ENCODE data around the gene ASCC1. TPM values are rescaled to one million over a fixed set of nuclear protein-coding genes. Genes with fewer than 3 reads are reported as not detected.
"Not testable (repeated sequence)": the region's sequence is repeated elsewhere in the genome, so short reads cannot be mapped to it uniquely, and the experiment has no call there.

The ASCC1 gene
- total RNA-seq, 1 donor from 2014 or later: 25.7 TPM

DNA sequence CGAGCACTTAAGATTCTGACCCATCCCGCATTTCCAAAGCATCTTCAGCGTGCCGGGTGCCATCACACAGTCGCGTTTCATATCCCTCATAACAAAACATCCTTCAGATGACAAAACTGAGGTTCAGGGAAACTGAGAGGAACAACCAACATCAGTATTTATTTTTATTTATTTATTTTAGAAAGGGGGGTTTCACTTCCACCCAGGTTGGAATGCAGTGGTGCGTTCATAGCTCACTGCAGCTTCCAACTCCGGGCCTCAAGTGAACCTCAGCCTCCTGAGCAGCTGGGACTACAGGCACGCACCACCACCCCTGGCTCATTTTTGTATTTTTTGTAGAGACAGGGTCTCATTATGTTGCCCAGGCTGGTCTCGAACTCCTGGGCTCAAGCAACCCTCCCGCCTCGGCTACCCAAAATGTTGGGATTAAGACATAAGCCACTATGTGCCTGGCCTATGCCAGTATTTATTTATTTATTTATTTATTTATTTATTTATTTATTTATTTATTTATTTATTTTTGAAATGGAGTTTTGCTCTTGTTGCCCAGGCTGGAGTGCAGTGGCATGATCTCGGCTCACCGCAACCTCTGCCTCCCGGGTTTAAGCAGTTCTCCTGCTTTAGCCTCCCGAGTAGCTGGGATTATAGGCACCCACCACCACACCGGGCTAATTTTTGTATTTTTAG is 33.2 kb upstream of the ASCC1 start:
- DNase-seq (ENCODE audit: low spot score in 2 of 2); FAIRE-seq: not testable (repeated sequence)

DNA sequence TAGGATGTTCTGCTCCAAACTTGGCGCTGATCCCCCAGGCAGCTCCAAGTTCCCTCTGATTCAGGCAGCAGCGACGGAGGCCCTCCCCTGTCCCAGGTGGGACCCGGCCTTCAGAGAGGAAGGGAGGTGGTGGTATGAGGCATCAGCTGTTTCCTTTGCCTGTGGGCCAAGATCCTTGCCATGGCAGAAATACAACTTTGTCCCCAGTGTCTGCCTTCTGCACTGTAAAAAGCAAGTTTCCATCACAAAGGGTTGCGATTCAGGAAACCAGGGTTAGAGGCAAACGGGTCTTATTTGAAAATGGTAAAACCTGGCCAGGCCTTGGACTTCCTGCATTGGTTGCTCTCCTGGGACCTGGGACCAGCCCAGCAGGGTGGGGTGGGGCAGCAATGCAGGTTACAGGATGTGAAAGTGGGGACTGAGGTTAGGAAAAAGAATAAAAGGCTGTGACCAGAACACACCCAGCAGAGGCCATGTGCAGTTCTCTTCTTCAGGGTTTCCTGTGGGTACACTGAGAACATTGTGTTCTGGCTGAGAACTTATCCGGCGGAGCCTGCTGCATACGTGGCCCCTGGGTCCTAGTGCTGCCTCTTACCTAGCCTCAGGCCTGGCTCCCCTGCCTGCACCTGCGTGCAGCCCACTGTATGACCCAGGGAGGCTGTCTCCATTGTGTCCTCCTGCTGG is 32.5 kb upstream of the ASCC1 start:
- FAIRE-seq (no peak), DNase-seq (ENCODE audit: low spot score in 2 of 2) (peak in 1 of 2 donors; percentile 65)

DNA sequence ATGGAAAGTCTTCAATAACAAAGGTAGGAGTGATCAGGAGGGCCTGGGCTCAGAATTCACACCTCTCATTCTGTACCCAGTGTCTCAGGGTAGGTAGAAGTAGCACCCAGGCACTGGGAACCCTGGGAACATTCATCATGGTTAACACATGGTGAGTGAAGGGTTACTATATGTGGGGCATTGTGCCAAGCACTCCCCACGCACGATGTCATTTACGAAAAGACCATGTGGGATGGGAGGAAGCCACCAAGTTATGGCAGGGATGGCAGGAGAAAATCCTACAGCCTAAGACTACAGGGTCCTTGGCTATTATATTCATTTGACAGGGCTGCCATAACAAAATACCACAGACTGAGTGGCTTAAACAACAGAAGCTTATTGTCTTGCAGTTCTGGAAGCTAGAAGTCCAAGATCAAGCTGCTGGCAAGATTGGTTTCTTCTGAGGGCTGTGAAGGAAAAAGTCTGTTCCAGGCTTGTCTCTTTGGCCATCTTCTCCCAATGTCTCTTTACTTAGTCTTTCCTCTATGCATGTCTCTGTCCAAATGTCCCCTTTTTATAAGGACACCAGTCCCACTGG is 30.0 kb upstream of the ASCC1 start:
- FAIRE-seq: no peak
- no peak for DNase-seq (ENCODE audit: low spot score in 2 of 2)

DNA sequence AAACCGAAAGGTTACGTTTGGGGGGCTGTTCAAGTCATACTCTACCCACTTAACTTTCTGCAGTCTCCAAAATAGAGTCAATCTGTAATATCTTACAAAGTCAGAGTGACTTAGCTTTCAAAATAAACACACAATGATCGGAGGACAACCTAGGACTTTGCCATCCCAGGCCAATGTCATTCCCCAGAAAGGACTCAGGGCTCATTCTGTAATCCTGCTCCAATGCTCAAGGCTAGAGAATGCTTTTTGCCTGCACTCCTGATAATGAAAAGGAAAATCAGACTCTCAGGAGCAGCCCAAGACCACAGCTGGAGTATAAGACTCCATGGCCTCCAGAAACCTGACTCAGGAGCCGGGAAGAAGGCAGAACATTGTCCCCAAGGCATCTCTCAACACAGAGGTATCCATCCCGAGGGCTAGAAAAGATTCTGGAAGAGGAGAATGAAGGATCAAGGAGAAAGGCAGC is 28.5 kb upstream of the ASCC1 start:
- FAIRE-seq (no peak), DNase-seq (ENCODE audit: low spot score in 2 of 2) (no peak)

DNA sequence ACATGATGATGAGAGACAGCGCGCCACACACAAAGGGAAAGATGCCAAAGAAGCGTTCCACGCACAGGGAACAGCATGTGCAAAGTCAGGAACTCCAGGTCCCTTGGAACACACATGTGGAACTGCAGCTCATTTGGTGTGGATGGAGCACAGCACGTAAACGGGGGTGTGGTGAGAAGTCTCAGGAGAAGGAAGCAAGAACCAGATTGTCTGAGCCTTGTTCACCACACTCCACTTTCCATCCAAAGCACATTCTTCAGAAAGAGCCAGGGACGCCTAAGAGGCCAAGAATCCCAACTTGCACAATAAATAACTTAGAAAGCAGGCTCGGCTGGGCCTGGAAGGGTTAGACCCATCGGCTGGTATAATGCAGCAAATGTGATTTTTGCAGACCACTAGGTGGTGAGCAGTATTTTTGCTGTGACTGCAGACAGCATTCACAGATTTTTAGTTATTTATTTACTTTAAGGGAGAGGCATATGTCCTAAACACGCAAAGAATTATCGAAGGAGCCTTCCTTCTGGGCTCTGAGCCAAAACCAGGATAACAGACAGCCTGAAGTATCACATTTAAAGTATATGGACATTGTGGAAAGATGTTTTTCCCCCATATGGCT is 27.9 kb upstream of the ASCC1 start:
- FAIRE-seq (no peak), DNase-seq (ENCODE audit: low spot score in 2 of 2) (no peak)

DNA sequence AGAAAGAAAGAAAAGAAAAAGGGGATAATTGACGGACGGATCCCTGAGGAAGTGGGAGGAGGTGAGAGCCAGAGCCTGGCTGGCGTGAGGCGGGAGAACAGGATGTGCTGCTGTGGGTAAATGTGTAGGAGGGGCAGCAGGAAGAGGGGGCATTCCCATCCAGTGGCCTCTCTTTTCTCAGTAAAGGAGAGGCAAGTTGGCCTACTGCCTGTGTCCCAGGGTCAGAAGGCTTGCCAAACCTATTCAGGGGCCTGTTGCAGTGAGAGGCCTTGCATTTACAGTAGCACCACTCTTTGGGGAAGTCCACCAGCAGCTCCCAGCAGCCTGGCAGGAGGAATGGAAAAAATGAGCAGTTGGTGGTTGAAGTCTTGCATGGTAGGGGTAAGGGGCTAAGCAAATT is 26.6 kb upstream of the ASCC1 start:
- DNase-seq (ENCODE audit: low spot score in 2 of 2) (peak in 1 of 2 donors; percentile 51), FAIRE-seq (no peak)

DNA sequence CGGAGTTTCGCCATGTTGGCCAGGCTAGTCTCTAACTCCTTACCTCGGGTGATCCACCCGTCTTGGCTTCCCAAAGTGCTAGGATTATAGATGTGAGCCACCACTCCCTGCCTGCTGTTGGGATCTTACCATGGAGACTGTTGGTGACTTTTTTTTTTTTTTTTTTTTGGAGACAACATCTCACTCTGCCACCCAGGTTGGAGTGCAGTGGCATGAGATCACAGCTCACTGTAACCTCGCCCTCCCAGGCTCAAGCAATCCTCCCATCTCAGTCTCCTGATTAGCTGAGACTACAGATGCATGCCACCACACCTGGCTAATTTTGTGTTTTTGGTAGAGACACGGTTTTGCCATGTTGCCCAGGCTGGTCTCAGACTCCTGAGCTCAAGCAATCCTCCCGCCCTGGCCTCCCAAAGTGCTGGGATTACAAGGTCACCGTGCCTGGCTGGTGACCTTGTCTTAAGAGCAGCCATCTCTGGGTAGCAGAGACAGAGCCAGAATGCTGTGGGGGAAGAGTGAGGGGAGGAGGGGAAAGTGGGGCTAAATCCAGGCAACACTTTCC is 25.7 kb upstream of the ASCC1 start:
- no peak for DNase-seq (ENCODE audit: low spot score in 2 of 2)
- FAIRE-seq: no peak

DNA sequence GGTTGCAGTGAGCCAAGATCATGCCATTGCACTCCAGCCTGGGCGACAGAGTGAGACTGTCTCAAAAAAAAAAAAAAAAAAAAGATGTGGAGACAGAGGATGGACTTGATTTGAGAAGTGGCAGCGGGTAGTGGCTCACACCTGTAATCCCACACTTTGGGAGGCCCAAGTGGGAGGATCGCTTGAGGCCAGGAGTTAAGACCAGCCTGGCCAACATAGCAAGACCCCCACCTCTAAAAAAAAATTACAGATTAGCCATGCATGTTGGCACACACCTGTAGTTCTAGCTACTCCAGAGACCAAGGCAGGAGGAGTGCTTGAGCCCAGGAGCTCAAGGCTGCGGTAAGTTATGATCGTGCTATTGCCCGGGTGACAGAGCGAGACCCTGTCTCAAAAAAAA is 24.3 kb upstream of the ASCC1 start:
- FAIRE-seq (no peak), DNase-seq (ENCODE audit: low spot score in 2 of 2) (no peak)

DNA sequence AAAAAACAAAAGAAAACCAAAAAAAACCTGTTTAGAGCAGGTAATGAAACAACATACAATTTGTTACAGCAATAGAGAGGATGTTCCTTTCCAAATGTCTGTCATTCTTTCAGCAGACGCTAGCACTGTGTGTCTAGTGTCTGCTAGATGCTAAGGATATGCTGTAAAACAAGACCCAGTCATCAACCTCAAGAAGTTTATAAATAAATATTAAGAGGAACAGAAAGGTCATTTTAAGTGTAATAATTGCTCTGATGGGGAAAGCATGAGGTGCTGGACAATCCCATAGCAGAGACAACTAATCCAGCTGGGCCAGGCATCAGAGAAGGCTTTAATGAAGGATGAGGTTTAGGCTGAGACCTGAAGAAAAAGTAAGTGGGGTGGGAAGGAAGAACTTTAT is 23.3 kb upstream of the ASCC1 start:
- no peak for FAIRE-seq
- no peak for DNase-seq (ENCODE audit: low spot score in 2 of 2)

DNA sequence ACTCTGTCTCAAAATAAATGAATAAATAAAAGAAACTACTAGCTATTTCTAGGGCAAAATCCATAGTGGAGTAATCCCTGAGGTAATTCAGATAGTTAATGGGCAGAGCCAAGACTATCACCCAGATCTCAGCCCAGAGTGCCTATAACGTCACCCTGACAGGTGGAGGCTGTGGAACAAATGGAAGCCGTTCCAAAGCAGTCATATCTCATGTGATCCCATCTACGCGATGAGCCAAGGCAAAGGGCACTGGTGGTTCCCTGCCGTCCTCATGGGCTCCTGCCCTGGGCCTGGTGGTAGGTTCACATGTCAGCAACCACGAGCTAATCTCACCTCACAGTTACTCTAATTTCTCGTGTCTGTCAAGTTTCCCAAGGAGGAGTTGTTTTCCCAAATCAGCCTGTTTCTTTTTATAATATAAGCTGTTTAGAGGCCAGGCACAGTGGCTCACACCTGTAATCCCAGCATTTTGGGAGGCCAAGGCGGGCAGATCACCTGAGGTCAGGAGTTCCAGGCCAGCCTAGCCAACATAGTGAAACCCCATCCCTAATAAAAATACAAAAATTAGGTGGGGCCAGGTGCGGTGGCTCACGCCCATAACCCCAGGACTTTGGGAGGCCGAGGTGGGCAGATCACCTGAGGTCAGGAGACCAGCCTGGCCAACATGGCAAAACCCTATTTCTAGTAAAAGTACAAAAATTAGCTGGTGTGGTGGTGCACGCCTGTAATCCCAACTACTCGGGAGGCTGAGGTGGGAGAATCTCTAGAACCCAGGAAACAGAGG is 22.5 kb upstream of the ASCC1 start:
- no peak for FAIRE-seq

DNA sequence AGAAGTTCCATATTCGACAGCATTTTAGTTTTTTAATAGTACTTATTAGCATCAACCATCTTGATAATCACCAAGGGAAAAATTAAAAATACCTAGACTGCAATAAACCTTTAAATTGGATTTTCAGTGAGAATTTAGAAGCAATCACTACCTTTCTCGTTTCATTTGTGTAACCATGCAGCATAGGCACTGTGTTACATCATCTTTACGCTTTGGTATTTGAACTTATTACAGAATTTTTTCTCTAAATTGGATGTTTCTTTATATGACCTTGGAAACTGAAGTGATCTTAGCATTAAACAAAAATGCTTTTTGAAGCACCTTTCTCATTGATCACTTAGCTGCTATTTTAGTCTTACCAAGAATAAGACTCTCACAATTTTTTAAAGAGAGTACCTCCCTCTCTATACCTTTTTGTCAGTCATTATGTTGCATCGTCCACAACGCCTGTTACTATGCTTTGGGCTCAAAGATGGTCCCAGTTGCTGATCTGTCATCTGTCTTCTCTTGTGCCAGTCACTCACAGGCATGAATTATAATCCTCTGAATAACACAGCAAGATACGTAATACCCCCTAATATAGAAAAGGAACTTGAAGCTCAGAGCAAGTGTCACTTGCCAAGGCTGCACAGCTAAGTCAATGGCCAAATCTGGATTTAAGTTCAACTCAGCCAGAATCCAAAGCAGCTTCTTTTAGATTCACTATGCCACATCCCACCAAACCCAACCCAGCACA is 19.6 kb upstream of the ASCC1 start:
- no peak for DNase-seq (ENCODE audit: low spot score in 2 of 2)
- FAIRE-seq: no peak

More for the DNA sequence above, 22.5 kb upstream of the ASCC1 start:
- DNase-seq (ENCODE audit: low spot score in 2 of 2): no peak

DNA sequence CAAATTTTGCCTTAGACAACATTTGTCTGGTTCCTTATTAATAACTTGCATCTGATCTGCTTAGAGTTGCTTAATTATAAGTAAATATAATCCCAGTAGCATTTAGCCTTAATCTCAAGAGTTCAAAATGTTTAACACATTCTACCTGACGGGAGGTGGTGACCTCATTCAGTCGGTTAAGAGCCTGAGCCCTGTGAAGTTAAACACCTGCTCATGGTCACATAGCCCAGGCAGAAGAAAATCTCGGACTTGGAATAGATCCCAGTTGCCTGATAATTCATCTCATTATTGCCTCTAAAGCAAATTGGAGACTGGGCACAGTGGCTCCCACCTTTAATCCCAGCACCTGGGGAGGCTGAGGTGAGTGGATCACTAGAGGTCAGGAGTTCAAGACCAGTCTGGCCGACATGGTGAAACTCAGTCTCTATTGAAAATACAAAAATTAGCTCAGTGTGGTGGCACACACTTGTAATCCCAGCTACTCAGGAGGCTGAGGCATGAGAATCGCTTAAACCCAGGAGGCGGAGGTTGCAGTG is 18.6 kb upstream of the ASCC1 start:
- no peak for FAIRE-seq
- DNase-seq (ENCODE audit: low spot score in 2 of 2): no peak

DNA sequence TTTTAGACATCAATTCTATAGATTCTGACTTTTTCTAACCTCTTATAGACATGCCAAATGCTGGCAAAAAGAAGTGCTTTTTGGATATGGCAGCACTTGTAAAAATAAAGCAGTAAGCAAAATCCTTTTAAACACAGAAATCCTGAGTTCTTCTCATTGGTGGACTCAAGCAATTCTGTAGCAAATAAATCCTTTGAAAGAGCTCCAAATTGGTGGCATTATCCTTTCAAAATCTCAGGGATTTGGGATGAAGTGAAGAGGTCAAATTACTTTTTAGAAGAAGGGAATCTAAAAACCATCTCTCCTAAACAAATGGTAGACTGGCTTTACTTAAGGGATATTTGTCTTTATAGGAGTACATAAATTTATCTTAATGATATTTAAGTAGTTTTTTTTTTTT is 17.5 kb upstream of the ASCC1 start:
- FAIRE-seq (no peak), DNase-seq (ENCODE audit: low spot score in 2 of 2) (no peak)

DNA sequence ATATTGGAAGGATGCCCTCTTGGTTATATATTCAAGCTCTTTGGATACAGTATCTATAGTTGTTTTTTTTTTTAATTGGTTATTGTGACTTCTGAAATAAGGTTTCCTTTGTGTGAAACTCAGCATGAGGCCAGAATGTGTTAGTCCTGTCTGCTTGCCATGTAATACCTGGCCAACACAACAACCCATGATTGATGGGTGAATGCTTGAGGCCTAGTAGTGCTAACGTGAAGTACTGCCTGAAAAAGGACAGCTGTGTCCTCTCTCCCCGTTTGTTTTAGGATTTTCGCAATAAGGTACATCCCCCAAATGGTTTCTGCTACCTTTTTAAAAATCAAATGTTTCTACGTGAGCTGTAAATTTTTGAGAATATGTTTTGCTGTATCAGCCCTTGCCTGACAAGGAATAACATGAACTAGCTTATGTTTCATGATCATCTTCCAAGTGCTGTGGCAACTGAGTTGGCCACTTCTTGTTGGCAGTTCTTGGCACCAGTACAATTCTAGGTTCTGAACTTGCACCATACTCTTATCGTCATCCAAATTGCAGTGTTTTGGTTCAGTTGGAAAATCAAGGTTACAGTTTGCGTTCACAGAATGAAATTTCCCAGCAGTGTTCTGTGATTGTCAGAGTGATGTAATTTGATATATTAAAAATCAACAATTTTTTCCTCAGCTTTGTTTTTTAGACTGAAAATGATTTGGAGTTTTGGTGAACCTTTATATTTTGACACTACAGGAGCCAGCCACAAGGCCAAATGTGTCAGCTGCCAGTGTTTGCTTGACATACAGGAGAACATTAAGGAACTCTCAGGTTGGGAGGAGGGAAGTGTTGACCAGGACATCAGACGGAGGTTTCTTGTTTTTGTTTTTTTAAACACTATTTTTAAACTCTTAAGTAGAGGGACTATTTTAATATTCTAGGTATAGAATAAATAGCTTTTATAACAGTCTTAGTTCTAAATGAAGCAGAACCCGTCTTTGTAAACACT is 13.5 kb upstream of the ASCC1 start:
- FAIRE-seq (no peak), DNase-seq (ENCODE audit: low spot score in 2 of 2) (no peak)

DNA sequence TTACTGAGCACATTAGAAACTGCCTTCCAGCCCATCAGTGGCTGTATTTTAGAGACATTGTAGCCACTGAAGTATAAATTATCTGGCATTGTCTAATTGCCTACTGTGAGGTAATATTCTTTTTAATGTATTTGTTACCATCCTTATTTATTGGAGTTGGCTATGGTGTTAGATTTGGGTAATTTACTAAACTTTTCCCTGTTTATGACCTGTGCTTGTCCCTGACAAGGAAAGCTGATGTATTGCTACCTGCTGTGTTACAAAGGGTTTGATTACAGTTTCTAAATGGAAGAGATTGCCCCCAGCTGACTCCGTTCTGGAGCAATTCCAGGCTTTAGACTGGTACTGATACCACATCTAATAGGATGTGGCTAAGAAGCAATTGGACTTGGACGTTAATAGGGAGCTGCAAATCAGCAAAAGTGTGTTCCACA is 12.3 kb upstream of the ASCC1 start:
- FAIRE-seq (no peak), DNase-seq (ENCODE audit: low spot score in 2 of 2) (no peak)

DNA sequence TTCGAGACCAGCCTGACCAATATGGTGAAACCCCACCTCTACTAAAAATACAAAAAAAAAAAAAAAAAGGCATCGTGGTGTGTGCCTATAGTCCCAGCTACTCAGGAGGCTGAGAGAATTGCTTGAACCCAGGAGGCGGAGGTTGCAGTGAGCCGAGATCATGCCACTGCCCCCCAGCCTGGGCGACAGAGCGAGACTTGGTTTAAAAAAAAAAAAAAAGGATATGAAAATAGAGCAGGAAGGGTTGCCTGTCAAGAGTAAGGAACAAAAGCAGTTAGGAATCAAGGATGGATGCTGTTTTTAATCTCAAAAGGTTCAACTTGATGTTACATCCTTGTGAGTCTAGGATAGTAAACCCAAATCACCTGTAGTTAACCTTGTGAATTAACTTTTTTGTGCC is 11.8 kb upstream of the ASCC1 start:
- FAIRE-seq (no peak), DNase-seq (ENCODE audit: low spot score in 2 of 2) (no peak)

DNA sequence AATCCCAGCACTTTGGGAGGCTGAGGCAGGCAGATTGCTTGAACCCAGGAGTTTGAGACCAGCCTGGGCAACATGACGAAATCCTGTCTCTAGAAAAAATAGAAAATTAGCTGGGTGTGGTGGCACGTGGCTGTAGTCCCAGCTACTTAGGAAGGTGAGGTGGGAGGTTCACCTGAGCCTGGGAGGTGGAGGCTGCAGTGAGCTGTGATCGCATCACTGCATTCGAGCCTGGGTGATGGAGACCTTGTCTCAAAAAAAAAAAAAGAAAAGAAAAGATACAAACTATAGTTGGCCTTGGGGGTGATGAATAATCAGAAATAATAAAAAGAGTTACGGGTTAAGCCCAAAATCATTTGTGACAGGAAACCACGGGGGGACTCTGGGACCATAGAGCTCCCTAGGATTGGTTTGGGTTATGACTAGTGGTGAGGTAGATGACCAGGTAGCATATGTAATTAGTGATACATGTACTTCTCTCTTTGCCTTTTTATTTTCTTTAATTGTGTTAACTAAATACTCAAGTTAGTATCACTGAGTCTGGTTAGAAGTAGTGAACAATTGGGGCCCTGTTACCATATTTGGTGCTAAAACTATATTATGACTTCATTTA is 10.4 kb upstream of the ASCC1 start:
- DNase-seq (ENCODE audit: low spot score in 2 of 2) (no peak), FAIRE-seq (no peak)

DNA sequence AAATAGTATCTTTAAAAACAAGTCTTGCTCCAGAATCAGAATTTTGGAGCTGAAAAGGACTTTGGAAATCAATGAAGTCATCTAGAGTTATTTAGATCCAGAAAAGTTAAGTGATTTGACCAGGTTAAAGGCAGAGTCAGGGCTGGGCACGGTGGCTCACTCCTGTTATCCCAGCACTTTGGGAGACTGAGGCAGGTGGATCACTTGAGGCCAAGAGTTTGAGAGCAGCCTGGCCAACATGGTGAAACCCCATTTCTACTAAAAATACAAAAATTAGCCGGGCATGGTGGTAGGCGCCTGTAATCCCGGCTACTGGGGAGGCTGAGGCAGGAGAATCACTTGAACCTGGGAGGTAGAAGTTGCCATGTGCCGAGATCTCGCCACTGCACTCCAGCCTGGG is 8.1 kb upstream of the ASCC1 start:
- FAIRE-seq: not testable (repeated sequence)

More for the DNA sequence above, 8.1 kb upstream of the ASCC1 start:
- not testable (repeated sequence) for DNase-seq (ENCODE audit: low spot score in 2 of 2)
